Fibroblast of villous mesenchyme (primary cell): ENCODE measurements around the gene SERPINB11. TPM values are rescaled to one million over a fixed set of nuclear protein-coding genes. Genes with fewer than 3 reads are reported as not detected.
A peak's percentile ranks its signal among the peaks of the same experiment; 100 is the strongest.

ENCODE experiments used
- DNase-seq: peaks from one replicate; pipeline ENCODE4 v3.0.0-alpha.2; 2010; ENCODE audit warnings: low read depth
- H3K4me3 ChIP-seq: 2 replicates; pipeline ENCODE4 v1.5.1; 2011; ENCODE audit warnings: low read depth, mild to moderate bottlenecking, low read length
- CTCF ChIP-seq: IDR thresholded peaks from 2 replicates; pipeline ENCODE4 v1.5.1; 2012; ENCODE audit warnings: low read depth, mild to moderate bottlenecking, low read length; ENCODE audit not compliant: insufficient read depth
- total RNA-seq: library from RNA; depleted of rRNA; stranded (reverse); fragments of >200 nt; gene quantifications from 2 replicates; pipeline ENCODE4 v1.2.3, GENCODE V29; 2012

The SERPINB11 gene
- total RNA-seq, 1 donor = not detected

GRCh38 chr18:63730773-63731172 lies 28.0 kb downstream of the SERPINB11 start:
- no peak for TF ChIP-seq CTCF
- no peak for DNase-seq
- no peak overlapping the region for H3K4me3 ChIP-seq

GRCh38 chr18:63731215-63731614 lies 28.5 kb downstream of the SERPINB11 start:
- no peak overlapping the region for H3K4me3 ChIP-seq
- TF ChIP-seq CTCF = no peak
- DNase-seq = no peak

- DNase-seq = no peak
- no peak for TF ChIP-seq CTCF
- H3K4me3 ChIP-seq = no peak overlapping the region
Measured at GRCh38 chr18:63736876-63737275, 34.1 kb downstream of the SERPINB11 start.

GRCh38 chr18:63741769-63742168 lies 39.0 kb downstream of the SERPINB11 start:
- peak; percentile 45 for TF ChIP-seq CTCF
- peak; percentile 47 for DNase-seq
- H3K4me3 ChIP-seq = no peak overlapping the region

- no peak for DNase-seq
- TF ChIP-seq CTCF = no peak
- no peak overlapping the region for H3K4me3 ChIP-seq
Measured at GRCh38 chr18:63747006-63747405, 44.2 kb downstream of the SERPINB11 start.

GRCh38 chr18:63749489-63749888 lies 46.7 kb downstream of the SERPINB11 start:
- H3K4me3 ChIP-seq = no peak overlapping the region
- no peak for DNase-seq
- no peak for TF ChIP-seq CTCF

- no peak for DNase-seq
- TF ChIP-seq CTCF = no peak
- no peak overlapping the region for H3K4me3 ChIP-seq
Measured at GRCh38 chr18:63752636-63753035, 49.9 kb downstream of the SERPINB11 start.
